Measurements from ENCODE around the gene ATG16L1.

DNA sequence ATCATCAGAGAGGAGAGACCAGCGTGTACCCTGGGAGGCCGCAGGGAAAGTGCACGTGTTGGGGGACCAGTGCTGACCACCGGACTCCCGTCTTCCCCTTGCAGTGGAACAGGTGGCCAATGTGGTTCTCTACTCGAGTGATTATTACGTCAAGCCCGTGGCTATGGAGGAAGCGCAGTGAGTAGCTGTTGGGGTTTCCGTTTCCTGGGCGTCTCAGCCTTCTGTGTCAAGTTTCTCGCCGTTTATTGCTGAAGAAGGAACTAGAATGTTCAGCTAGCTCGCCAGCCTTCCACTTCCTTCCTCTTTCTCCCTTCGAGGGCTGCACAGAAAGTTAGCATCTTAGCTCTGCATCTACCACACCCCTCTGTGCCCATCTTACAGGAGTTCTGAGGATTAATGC, 80.1 kb downstream of the ATG16L1 start:
- TF ChIP-seq CEBPB (tag; IDR thresholded peaks at IDR 0.05) (no peak), CREM (IDR thresholded peaks at IDR 0.05; ENCODE audit: low read depth) (no peak), GABPA (tag; conservative IDR thresholded peaks at IDR 0.05; ENCODE audit: low read depth) (peak; percentile 61), ZNF644 (tag; IDR thresholded peaks at IDR 0.05; ENCODE audit: low read depth) (no peak), NFIC (IDR thresholded peaks at IDR 0.05) (no peak), CTCF (IDR thresholded peaks at IDR 0.05 in 2 of 3, conservative IDR thresholded peaks at IDR 0.05 in 1 of 3; ENCODE audit: insufficient read depth in 2 of 3, low read depth in 1 of 3, low read length in 3 of 3) (no peak), HOMEZ (CRISPR knock-in tag; IDR thresholded peaks at IDR 0.05) (no peak)
- TF ChIP-seq, protein P1, sequence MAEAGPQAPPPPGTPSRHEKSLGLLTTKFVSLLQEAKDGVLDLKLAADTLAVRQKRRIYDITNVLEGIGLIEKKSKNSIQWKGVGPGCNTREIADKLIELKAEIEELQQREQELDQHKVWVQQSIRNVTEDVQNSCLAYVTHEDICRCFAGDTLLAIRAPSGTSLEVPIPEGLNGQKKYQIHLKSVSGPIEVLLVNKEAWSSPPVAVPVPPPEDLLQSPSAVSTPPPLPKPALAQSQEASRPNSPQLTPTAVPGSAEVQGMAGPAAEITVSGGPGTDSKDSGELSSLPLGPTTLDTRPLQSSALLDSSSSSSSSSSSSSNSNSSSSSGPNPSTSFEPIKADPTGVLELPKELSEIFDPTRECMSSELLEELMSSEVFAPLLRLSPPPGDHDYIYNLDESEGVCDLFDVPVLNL (CRISPR knock-in tag; IDR thresholded peaks at IDR 0.05; ENCODE audit: low read depth), result no peak

All from K562 (cell line).